Cortex of kidney (tissue), 1 donor: ENCODE measurements around the gene FAM227A.
"Not testable (repeated sequence)": the region's sequence is repeated elsewhere in the genome, so short reads cannot be mapped to it uniquely, and the experiment has no call there.

ENCODE experiments used
- DNase-seq: peaks from one replicate; lab custom pipeline; 2025; lab: John Stamatoyannopoulos, UW

Gene FAM227A

DNA sequence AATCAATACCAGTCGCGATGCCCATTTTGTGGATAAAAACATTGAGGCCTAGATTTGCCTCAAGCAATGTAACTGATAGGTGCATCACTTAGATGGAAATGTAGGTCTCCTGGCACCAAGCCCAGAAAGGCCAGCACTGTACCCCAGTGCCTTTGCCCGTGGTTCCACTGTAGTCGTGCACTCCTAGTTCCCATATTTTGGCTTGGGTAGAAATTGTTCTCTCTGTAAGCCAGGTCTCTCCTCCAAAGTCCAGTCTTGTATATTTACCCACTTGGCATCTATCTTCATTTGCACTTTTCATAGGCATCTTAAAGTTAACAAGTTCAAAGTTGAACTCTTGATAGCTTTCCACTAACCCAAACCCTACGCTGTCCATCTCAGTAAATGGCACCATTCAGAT lies 44.6 kb downstream of the FAM227A start:
- DNase-seq = no peak

GRCh38 chr22:38610234-38610633 lies 46.0 kb downstream of the FAM227A start:
- DNase-seq = no peak

GRCh38 chr22:38608992-38609750 lies 47.0 kb downstream of the FAM227A start:
- no peak for DNase-seq

DNA sequence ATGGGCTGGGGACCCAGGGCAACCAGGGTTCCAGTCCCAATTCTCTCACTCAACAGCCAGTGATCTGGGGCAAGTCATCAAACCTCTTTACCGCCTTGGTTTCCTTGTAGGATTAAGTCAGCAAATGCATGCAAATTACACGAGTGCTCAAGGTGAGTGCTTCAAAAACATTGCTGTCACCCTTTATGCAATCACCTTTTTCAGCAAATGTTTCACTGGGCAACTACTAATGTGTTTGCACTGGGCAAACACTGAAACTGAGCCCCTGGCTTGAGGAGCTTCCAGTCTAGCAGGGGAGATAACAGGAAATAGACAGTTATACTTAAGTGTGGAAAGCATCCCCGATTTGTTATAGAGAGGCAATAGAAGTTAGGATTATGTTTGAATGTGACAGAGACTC lies 48.5 kb downstream of the FAM227A start:
- DNase-seq = no peak

- no peak for DNase-seq
Measured at GRCh38 chr22:38602166-38602565, 54.0 kb downstream of the FAM227A start.

DNA sequence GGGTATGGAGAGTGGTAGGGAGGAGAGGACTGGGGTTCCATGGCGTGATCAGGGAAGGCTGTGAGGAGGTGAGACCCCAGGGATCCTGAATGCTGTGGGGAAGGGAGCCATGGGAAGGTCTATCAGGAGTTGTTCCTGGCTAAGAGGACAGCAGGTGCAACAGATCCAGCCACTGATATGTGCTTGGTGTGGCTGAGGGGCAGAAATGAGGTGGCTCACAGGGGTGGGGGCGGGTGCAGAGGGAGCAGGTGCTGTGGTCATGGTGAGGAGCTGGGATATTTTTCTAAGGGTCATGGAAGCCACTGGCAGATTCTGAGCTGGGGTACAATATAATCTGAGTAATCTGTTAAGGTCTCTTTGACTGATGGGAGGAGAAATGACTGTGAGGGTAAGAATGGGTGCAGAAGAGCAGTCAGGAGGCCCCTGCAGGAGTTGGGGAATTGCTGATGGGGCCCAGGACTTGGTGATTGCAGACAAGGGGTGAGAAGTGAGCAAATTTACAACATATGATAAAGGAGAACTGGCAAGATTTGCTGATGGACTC lies 54.9 kb downstream of the FAM227A start:
- no peak for DNase-seq

DNA sequence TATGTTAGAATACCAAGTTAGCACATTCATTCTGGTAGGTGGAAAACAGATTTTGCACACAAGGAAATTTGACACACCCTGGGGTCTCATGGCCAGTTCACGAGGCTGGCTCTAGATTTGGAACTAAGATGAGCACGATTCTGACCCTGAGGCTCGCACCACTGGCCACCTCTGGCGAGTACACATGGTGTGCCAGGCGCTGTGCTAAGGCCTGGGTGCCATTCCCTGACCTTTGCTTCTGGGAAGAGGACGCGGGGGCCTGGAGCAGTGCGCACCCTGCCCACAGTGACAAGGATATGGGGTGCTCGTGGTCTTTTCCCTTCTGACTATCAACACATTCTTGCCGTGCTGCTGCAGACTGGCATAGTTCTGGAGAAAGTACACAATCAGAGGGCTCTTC lies 56.7 kb downstream of the FAM227A start:
- DNase-seq = no peak

DNA sequence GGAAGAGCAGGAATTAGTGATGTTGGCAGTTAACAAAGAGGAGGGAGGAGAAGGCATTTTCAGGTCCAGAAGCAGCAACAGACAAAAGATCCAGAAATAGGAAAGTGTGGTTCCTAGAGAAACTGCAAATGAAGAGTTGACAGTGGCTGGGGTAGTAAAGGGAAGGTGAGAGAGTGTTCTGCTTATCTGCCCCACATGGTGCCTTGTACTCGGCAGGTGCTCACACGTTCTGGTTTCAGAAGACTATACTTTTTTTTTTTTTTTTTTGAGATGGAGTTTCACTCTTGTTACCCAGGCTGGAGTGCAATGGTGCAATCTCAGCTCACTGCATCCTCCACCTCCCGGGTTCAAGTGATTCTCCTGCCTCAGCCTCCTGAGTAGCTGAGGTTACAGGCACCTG lies 73.3 kb downstream of the FAM227A start:
- not testable (repeated sequence) for DNase-seq

GRCh38 chr22:38578505-38578904 lies 77.7 kb downstream of the FAM227A start:
- DNase-seq = no peak

GRCh38 chr22:38572065-38572464 lies 84.1 kb downstream of the FAM227A start:
- DNase-seq = no peak

- no peak for DNase-seq
Measured at GRCh38 chr22:38570779-38571364, 85.3 kb downstream of the FAM227A start.

GRCh38 chr22:38569972-38570778 lies 86.0 kb downstream of the FAM227A start, which contains the start of gene DMC1:
Gene DMC1, minus strand, starts transcription at chr22:38570183. Its CDS starts 1,927 bp downstream, at chr22:38568256.
- DNase-seq = peak; percentile 18

- no peak for DNase-seq
Measured at GRCh38 chr22:38569181-38569971, 86.8 kb downstream of the FAM227A start.

GRCh38 chr22:38567531-38568285 lies 88.5 kb downstream of the FAM227A start:
- no peak for DNase-seq

- no peak for DNase-seq
Measured at GRCh38 chr22:38566726-38567504, 89.3 kb downstream of the FAM227A start.

DNA sequence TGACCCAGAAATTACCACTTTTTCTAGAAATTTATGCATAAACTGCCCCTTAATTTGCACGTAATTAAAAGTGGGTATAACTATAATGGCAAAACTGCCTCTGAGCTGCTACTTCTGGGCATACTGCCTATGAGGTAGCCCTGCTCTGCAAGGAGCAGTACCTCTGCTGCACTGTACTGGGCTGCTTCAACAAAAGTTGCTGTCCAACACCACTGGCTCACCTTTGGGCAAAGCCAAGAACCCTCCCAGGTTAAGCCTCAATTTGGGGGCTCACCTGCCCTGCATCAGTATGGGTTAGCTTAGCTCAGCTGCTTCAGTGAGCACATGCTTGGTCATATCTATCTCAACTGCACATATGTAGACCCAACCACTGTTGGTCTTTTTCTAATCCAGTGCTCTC lies 90.8 kb downstream of the FAM227A start:
- DNase-seq = no peak

DNA sequence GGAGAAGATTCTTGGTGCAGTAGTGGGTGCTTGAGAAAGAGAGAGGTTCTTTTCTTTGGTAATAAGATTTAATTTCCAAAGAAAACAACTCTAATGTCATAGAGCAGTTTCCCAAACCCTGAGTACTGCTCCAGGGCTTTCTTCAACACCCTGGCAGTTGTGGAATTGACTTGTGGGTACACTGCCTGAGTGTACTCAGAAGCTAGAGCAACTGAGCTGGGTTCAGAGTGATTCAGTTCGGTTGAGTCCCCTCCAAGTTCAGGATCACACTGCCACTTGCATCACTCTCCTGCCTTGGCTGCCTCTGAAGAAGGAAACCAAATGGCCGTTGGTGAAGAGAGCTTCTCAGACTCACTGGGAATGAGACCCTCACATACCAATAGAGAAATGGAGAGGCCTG lies 91.5 kb downstream of the FAM227A start:
- DNase-seq = no peak

- no peak for DNase-seq
Measured at GRCh38 chr22:38554281-38554680, 101.9 kb downstream of the FAM227A start.

DNA sequence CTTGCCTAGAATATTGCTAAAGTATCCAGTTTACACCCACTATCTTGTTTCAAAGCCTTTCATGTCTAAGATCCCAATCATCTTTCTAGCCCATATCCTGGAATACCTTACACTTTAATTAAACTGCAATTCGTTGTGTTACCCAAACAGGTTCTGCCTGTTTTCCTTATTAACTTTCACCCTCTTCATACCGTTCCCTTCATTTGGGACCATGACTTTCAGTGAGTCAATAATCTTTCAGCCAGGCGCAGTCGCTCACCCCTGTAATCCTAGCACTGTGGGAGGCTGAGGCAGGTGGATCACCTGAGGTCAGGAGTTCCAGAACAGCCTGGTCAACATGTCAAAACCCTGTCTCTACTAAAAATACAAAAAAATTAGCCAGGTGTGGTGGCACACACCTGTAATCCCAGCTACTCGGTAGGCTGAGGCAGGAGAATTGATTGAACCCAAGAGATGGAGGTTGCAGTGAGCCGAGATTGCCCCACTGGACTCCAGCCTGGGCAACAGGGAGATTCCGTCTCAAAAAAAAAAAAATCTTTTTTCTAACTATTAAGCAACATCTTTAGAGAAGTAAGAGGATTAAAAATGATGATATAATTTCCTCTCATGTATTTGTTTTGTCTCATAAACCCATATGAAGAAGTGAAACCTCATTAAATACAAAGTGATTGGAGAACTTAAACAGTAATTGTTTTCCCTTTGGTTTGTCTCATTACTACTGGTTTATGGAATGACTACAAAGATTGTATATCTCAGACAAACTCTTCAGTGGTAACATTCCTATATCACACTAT lies 106.9 kb downstream of the FAM227A start:
- DNase-seq = no peak
